Glomerular visceral epithelial cell (primary cell): ENCODE measurements around the gene ASCC2.
"Not testable (repeated sequence)": the region's sequence is repeated elsewhere in the genome, so short reads cannot be mapped to it uniquely, and the experiment has no call there.

Source experiments
- DNase-seq: peaks from one replicate; pipeline ENCODE4 v3.0.0-alpha.2; 2016; ENCODE audit errors: extremely low spot score

The ASCC2 gene

GRCh38 chr22:29837741-29838598 lies at the start of gene ASCC2:
Gene ASCC2 (minus strand): TSS chr22:29838274. CDS start chr22:29832325, 5,949 bp downstream.
- DNase-seq: peak; percentile 98

GRCh38 chr22:29887358-29887757 lies 49.3 kb upstream of the ASCC2 start:
- no peak for DNase-seq

- DNase-seq: no peak
These were observed 48.5 kb upstream of the ASCC2 start for GRCh38 chr22:29886596-29886995.

- DNase-seq: no peak
These were observed 47.5 kb upstream of the ASCC2 start for GRCh38 chr22:29885610-29886009.

- no peak for DNase-seq
These were observed 45.7 kb upstream of the ASCC2 start for GRCh38 chr22:29883775-29884097.

- DNase-seq: peak; percentile 91
These were observed 45.1 kb upstream of the ASCC2 start, which contains the start of gene MTMR3 for GRCh38 chr22:29883045-29883774. Gene MTMR3 (plus strand): TSS chr22:29883174. CDS start chr22:29971060, 87,886 bp downstream.

- DNase-seq: no peak
These were observed 44.6 kb upstream of the ASCC2 start for GRCh38 chr22:29882716-29883044.

- DNase-seq: peak; percentile 13
These were observed 41.7 kb upstream of the ASCC2 start for GRCh38 chr22:29879753-29880152.

GRCh38 chr22:29877620-29878019 lies 39.5 kb upstream of the ASCC2 start:
- peak; percentile 12 for DNase-seq

DNA sequence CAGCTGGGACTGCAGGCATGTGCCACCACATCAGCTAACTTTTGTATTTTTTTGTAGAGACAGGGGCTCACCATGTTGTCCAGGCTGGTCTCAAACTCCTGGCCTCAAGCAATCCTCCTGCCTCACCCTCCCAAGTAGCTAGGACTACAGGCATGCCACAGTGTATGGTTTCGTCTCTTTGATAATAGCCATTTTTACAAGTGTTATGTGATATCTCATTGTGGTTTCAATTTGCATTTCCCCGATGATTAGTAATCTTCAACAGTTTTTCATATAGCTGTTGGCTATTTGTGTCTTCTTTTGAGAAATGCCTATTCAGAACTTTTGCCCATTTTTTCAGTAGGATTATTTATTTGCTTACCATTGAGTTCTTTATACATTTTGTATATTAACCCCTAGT lies 35.9 kb upstream of the ASCC2 start:
- DNase-seq: no peak

DNA sequence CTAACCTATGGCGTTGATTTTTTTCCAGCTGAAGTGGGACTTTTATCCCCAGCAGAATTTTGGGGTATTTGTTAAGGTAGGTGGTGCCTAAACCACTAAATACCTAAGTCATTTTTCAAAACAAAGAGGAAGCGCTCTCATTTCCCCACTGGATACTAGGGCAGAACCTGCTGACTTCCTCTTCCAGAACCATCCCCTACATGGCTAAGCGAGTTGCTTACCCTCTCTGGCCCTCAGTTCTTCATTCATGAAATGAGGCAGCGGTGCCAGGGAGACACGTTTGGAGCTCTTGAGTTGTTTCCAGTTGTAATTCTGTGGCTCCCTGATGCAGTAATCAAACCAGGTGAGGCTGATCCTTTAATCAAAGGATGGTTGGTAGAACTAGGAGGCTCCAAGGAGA lies 34.9 kb upstream of the ASCC2 start:
- no peak for DNase-seq

DNA sequence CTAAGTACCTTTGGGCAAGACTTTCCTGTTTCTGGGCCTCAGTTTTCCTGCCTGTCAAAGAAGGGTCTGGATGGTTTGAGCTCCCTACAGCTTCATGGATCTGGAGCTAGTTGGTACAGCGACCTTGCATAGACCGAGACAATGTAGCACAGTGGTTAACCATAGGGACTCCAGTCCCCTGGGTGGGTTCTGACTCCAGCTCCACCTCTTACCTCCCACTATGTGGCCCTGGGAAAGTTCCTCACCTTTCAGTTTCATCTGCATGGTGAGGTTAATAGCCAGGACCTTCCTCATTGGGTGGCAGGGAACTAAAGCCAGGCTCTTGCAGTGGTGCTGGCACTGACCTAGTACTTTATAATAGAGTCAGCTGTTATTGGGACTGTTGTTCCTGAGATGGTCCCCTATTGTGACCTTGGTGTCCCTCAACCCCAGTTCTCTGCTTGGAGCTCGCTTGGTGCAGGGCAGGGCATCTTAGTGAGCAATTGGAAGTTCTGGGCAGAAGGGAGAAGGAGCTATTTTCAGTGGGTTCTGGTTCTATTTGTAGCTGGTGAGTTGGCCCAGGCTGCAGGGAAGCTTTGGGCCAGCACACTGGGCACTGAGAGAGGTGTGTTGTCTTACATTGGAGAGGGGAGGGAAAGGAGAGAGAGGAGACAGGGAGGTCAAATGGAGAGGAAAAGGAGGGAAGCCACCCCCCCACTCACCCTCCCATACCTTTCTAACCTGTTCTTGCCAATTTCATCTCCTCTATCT lies 34.2 kb upstream of the ASCC2 start:
- no peak for DNase-seq

DNA sequence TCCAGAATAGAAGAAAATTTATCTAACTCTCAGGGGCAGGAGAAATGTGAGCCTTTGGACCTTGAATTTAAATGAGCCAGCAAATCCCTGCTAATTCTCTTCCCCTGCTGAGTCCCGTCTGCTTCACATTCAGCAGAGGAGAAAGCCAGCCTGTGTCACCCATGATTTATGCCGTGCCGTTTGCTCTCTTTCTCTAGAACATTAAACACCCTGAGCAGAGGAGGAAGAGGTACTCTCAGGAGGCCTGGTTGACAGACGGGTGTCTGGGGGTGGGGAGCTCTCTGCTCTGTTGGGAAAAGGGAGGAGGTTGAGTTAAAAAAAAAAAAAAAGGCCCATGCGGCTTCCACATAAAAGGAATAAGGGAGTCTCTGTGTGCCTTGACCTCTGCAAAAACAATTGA lies 33.6 kb upstream of the ASCC2 start:
- peak; percentile 6 for DNase-seq

- DNase-seq: peak; percentile 52
These were observed 32.5 kb upstream of the ASCC2 start for GRCh38 chr22:29870574-29870973.

DNA sequence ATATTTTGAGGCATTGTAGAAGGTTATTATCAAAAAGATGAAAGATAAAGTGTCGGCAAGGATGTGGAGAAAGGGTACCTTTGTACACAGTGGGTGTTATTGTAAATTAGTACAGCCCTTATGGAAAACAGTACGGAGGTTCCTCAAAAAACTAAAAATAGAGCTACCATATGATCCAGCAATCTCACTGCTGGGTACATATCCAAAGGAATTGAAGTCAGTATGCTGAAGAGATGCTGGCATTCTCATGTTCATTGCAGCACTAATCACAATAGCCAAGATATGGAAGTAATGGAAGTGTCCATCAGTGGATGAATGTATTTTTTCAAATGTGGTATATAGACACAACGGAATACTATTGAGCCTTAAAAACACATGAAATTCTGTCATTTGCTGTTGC lies 29.8 kb upstream of the ASCC2 start:
- DNase-seq: no peak

DNA sequence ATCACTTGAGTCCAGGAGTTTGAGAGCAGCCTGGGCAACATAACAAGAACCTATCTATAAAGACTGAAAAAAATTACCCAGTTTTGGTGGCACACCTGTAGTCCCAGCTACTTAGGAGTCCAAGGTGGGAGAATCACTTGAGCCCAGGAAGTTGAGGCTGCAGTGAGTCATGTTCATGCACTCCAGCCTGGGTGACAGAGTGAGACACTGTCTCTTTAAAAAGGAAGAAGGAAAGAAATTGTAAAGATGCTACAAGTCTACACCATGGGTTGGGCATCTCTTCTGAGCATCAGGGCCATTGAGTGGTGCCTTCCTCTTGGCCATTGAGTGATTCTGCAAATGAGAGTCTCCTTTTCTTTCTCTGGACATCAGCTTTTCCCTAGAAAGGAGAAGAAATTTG lies 29.2 kb upstream of the ASCC2 start:
- DNase-seq: no peak

DNA sequence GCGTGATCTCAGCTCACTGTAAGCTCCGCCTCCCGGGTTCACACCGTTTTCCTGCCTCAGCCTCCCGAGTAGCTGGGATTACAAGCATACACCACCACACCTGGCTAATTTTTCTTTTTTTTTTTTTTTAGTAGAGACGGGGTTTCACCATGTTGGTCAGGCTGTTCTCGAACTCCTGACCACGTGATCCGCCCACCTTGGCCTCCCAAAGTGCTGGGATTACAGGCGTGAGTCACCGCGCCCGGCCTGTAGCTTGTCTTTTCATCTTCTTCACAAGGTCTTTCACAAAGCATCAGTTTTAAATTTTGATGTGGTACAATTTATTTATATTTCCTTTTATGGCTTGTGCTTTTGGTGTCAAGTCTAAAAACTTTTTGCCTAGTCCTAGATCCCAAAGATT lies 27.5 kb upstream of the ASCC2 start:
- DNase-seq: not testable (repeated sequence)

DNA sequence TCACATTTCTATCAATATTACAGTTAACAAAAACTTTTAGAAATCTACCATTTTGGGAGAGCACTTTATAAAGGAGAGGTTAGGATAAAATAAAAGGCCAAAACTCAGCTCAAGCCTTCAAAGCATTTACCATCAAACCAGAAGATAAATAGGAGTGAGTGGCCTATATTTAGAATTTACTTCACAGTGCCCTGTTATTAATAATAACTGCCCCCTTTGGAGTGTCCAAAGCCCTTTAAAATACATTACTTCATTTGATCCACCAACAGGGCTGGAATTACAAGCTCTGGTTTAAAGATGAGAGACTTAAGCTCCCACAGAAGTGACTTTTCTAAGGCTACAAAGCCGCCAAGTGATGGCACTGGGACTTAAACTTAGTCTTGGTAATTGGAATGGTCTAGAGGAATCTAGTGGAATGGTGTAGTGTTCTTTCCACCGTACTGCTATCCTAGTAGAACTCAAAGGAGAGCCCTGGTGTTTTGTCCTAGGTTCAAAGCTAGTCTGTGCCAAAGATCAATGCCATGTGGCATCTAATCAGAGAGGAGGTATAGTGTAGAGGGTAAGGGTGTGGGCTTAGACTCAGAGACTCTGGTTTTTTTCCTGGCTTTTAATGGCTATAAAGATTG lies 23.7 kb upstream of the ASCC2 start:
- no peak for DNase-seq

DNA sequence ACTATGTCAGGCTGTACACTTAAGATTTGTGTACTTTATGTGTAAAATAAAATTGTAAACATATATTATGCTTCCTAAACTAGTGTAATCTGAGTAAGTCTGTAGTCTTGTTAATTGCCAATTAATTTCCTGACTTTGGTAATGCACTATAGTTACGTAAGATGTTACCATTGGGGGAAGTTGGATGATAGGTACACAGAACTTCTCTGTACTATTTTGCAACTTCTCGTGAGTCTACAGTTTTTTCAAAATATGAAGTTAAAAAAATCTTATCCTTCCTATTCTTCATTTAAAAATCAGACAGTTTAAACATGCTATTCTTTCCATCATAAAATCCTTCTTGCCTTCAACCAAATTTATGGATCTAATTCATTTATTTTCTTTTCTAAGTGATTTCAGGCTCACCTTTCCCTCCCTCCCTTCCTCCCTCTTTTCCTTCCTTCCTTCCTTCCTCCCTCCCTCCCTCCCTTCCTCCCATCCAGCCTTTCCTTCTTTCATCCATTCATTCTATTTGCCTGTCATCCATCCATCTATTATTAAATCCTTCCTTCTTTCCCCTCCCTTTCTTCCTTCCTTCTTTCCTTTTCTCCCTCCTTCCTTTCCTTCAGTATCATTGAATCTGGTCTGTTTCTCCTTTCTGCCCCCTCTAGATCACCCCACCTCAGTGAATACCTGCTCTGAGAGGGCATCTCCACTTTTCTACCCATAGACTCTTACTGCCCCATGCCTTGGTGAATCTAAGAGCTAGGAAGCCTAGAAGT lies 22.1 kb upstream of the ASCC2 start:
- DNase-seq: no peak

GRCh38 chr22:29859030-29859429 lies 21.0 kb upstream of the ASCC2 start:
- not testable (repeated sequence) for DNase-seq

GRCh38 chr22:29856496-29856895 lies 18.4 kb upstream of the ASCC2 start:
- DNase-seq: no peak
